Left lung (tissue), 10 donors: ENCODE results near the gene PAXX. TPM values are rescaled to one million over a fixed set of nuclear protein-coding genes. Genes with fewer than 3 reads are reported as not detected.

Experiments
- ATAC-seq: fragments of 200-7000 bp; cut with Tn5 transposase; one replicate; pipeline ENCODE4 v1.9.1; 2020; ENCODE audit warnings: moderate library complexity
- DNase-seq, 4 donors: peaks; one replicate each; pipeline ENCODE4 v3.0.0-alpha.2; 2013 to 2020
- H3K27ac ChIP-seq, 2 donors: fragments of 200-600 bp; sonication (generic) in 1 of 2; one replicate each; pipeline versions ENCODE4 v1.5.0 to v1.8.0; 2020 to 2021
- H3K27me3 ChIP-seq, 2 donors: fragments of 200-600 bp; sonication (generic) in 1 of 2; one replicate each; pipeline versions ENCODE4 v1.5.0 to v1.8.0; 2020 to 2021
- H3K36me3 ChIP-seq, 2 donors: fragments of 200-600 bp; sonication (generic) in 1 of 2; one replicate each; pipeline versions ENCODE4 v1.5.0 to v1.8.0; 2020 to 2021
- H3K4me1 ChIP-seq, 2 donors: fragments of 200-600 bp; one replicate each; pipeline ENCODE4 v1.8.0; 2021
- H3K4me3 ChIP-seq, 2 donors: fragments of 200-600 bp; sonication (generic) in 1 of 2; one replicate each; pipeline versions ENCODE4 v1.5.0 to v1.8.0; 2020 to 2021; ENCODE audit warnings: mild to moderate bottlenecking in 1 of 2
- H3K9me3 ChIP-seq, 2 donors: fragments of 200-600 bp; sonication (generic) in 1 of 2; one replicate each; pipeline versions ENCODE4 v1.5.0 to v1.8.0; 2020 to 2021
- CTCF ChIP-seq, 2 donors: fragments of 200-600 bp; sonication (generic) in 1 of 2; IDR thresholded peaks; one replicate each; pipeline versions ENCODE4 v1.5.0 to v1.8.0; 2021; ENCODE audit warnings: antibody characterized with exemption in 2 of 2
- intact Hi-C, 2 donors: fragments of 100-400 bp; cut with DNase I; formaldehyde crosslinking; loops; one replicate each; pipeline versions ENCODE4 v1.11.2 to v1.14.2; 2022
- polyA plus RNA-seq, 6 donors: library from polyadenylated mRNA; unstranded; fragments of 120-200 nt; gene quantifications; one replicate each; pipeline ENCODE4 v1.2.1, GENCODE V29; 2013; ENCODE audit not compliant: insufficient read length in 6 of 6
- total RNA-seq, 2 donors: library from RNA; stranded (reverse); fragmentation: NEBNext Ultra II Directional; extraction: Animal tissue kit (Norgen Biotek cat#: 25700); gene quantifications; one replicate each; pipeline ENCODE4 v1.2.1, GENCODE V29; 2021
- donor health status: DM: no; HTN: yes; CAD: no.
- donor health status: DM: no; HTN: no; CAD: no.

Gene PAXX
- total and polyA plus RNA-seq, 8 donors, result 28.1 to 56.6 (median 34.2) TPM

- Histone ChIP-seq H3K4me3 (no peak overlapping the region), H3K36me3 (peaks cover 0 to 45% of the 10 kb centered on the region in 2 donors), H3K4me1 (no peaks in the 10 kb centered on the region), H3K27me3 (no peaks in the 10 kb centered on the region), H3K9me3 (no peaks in the 10 kb centered on the region), H3K27ac (no peak overlapping the region)
- no peak for TF ChIP-seq CTCF (IDR thresholded peaks at IDR 0.05)
- DNase-seq (no peak), ATAC-seq (no peak)
- intact Hi-C loops, result no loop called here
Observed at GRCh38 chr9:137019891-137020683, 27.9 kb downstream of the PAXX start.

- Histone ChIP-seq H3K4me3 (no peak overlapping the region), H3K9me3 (no peaks in the 10 kb centered on the region), H3K27ac (no peak overlapping the region), H3K36me3 (peaks cover 0 to 36% of the 10 kb centered on the region in 2 donors), H3K27me3 (no peaks in the 10 kb centered on the region), H3K4me1 (no peaks in the 10 kb centered on the region)
- intact Hi-C loops, result no loop called here
- no peak for TF ChIP-seq CTCF (IDR thresholded peaks at IDR 0.05)
- DNase-seq, result no peak
- ATAC-seq, result no peak
Observed at GRCh38 chr9:137020771-137021567, 28.7 kb downstream of the PAXX start.

- ATAC-seq, result no peak
- no peaks in the 10 kb centered on the region for H3K4me1 ChIP-seq
- no peaks in the 10 kb centered on the region for H3K9me3 ChIP-seq
- no peaks in the 10 kb centered on the region for H3K27me3 ChIP-seq
- no peak for TF ChIP-seq CTCF (IDR thresholded peaks at IDR 0.05)
- no peak overlapping the region for H3K27ac ChIP-seq
- intact Hi-C loops, result no loop called here
- DNase-seq, result no peak
- H3K36me3 ChIP-seq, result peaks cover 0 to 30% of the 10 kb centered on the region in 2 donors
- H3K4me3 ChIP-seq, result no peak overlapping the region
Observed at GRCh38 chr9:137021568-137021978, 29.4 kb downstream of the PAXX start.

- no peak for TF ChIP-seq CTCF (IDR thresholded peaks at IDR 0.05)
- peaks cover 0 to 4% of the 10 kb centered on the region in 2 donors for H3K4me1 ChIP-seq
- H3K9me3 ChIP-seq, result no peaks in the 10 kb centered on the region
- H3K27ac ChIP-seq, result no peak overlapping the region
- H3K4me3 ChIP-seq, result no peak overlapping the region
- H3K27me3 ChIP-seq, result no peaks in the 10 kb centered on the region
- intact Hi-C loops, result no loop called here
- DNase-seq (peak in 1 of 4 donors; percentile 90), ATAC-seq (peak; percentile 35)
- H3K36me3 ChIP-seq, result peaks cover 0 to 25% of the 10 kb centered on the region in 2 donors
Observed at GRCh38 chr9:137021979-137022661, 29.9 kb downstream of the PAXX start.

GRCh38 chr9:137022662-137023008, 30.4 kb downstream of the PAXX start:
- Histone ChIP-seq H3K4me1 (peaks cover 0 to 9% of the 10 kb centered on the region in 2 donors), H3K4me3 (no peak overlapping the region), H3K9me3 (no peaks in the 10 kb centered on the region), H3K27ac (no peak overlapping the region), H3K36me3 (peaks cover 0 to 20% of the 10 kb centered on the region in 2 donors), H3K27me3 (no peaks in the 10 kb centered on the region)
- TF ChIP-seq CTCF (IDR thresholded peaks at IDR 0.05), result no peak
- ATAC-seq, result no peak
- intact Hi-C loops, result no loop called here
- DNase-seq, result no peak
